KMS-11 (cell line): Measurements from ENCODE around the gene SPATA3.

Experiments
- H2AFZ ChIP-seq: fragments of 200-600 bp; sonication (generic); 2 replicates; pipeline ENCODE4 v1.6.1; 2016; ENCODE audit warnings: antibody characterized with exemption, mixed run types, low read depth
- H3K27ac ChIP-seq: fragments of 200-600 bp; sonication (generic); 2 replicates; pipeline ENCODE4 v1.6.1; 2016; ENCODE audit warnings: mild to moderate bottlenecking, mixed run types
- H3K27me3 ChIP-seq: fragments of 200-600 bp; sonication (generic); 2 replicates; pipeline ENCODE4 v1.6.1; 2017; ENCODE audit warnings: mild to moderate bottlenecking, low read depth, mixed run types, moderate library complexity; ENCODE audit not compliant: insufficient read depth
- H3K36me3 ChIP-seq: fragments of 200-600 bp; sonication (generic); 2 replicates; pipeline ENCODE4 v1.6.1; 2017; ENCODE audit warnings: mild to moderate bottlenecking, mixed run types; ENCODE audit not compliant: insufficient read depth
- H3K4me1 ChIP-seq: fragments of 200-600 bp; sonication (generic); 2 replicates; pipeline ENCODE4 v1.6.1; 2016; ENCODE audit warnings: mild to moderate bottlenecking, low read depth, mixed run types; ENCODE audit not compliant: poor library complexity, severe bottlenecking
- H3K4me2 ChIP-seq: fragments of 200-600 bp; sonication (generic); 2 replicates; pipeline ENCODE4 v1.7.0; 2016; ENCODE audit warnings: mild to moderate bottlenecking, mixed run types
- H3K4me3 ChIP-seq: fragments of 200-600 bp; sonication (generic); IDR thresholded peaks from 2 replicates; pipeline ENCODE4 v1.6.1; 2017; ENCODE audit warnings: low read depth, low read length, mixed read lengths; ENCODE audit not compliant: insufficient read depth
- H3K79me2 ChIP-seq: fragments of 200-600 bp; sonication (generic); 2 replicates; pipeline ENCODE4 v1.6.1; 2016; ENCODE audit warnings: low read depth, mixed run types; ENCODE audit not compliant: insufficient read depth
- H3K9ac ChIP-seq: fragments of 200-600 bp; sonication (generic); 2 replicates; pipeline ENCODE4 v1.6.1; 2016; ENCODE audit warnings: mild to moderate bottlenecking, mixed run types
- H4K20me1 ChIP-seq: fragments of 200-600 bp; sonication (generic); 2 replicates; pipeline ENCODE4 v1.6.1; 2016; ENCODE audit warnings: mild to moderate bottlenecking, mixed run types; ENCODE audit not compliant: insufficient read depth
- CTCF ChIP-seq: fragments of 200-600 bp; sonication (generic); conservative IDR thresholded peaks from 2 replicates; pipeline ENCODE4 v1.6.1; 2017; ENCODE audit warnings: low read depth, mild to moderate bottlenecking, antibody characterized with exemption, low read length, moderate library complexity, mixed read lengths

SPATA3 gene

GRCh38 chr2:231015478-231015877 is 19.6 kb downstream of the SPATA3 start:
- no peaks in the 10 kb centered on the region for H3K36me3 ChIP-seq
- H4K20me1 ChIP-seq, result no peaks in the 10 kb centered on the region
- H2AFZ ChIP-seq, result no peak overlapping the region
- no peak overlapping the region for H3K9ac ChIP-seq
- H3K79me2 ChIP-seq, result no peaks in the 10 kb centered on the region
- H3K4me2 ChIP-seq, result no peak overlapping the region
- H3K4me3 ChIP-seq, result no peak overlapping the region
- TF ChIP-seq CTCF, result no peak
- no peaks in the 10 kb centered on the region for H3K27me3 ChIP-seq
- no peak overlapping the region for H3K27ac ChIP-seq
- no peaks in the 10 kb centered on the region for H3K4me1 ChIP-seq

- Histone ChIP-seq H4K20me1 (no peaks in the 10 kb centered on the region), H3K36me3 (no peaks in the 10 kb centered on the region), H3K79me2 (no peaks in the 10 kb centered on the region), H3K4me1 (no peaks in the 10 kb centered on the region), H3K9ac (no peak overlapping the region), H2AFZ (no peak overlapping the region), H3K27me3 (no peaks in the 10 kb centered on the region), H3K27ac (no peak overlapping the region), H3K4me3 (no peak overlapping the region), H3K4me2 (no peak overlapping the region)
- TF ChIP-seq CTCF, result no peak
These were observed 20.0 kb downstream of the SPATA3 start for GRCh38 chr2:231015926-231016325.

GRCh38 chr2:231016566-231017230 is 20.8 kb downstream of the SPATA3 start:
- no peaks in the 10 kb centered on the region for H3K27me3 ChIP-seq
- no peaks in the 10 kb centered on the region for H3K36me3 ChIP-seq
- H4K20me1 ChIP-seq, result no peaks in the 10 kb centered on the region
- no peaks in the 10 kb centered on the region for H3K79me2 ChIP-seq
- H3K27ac ChIP-seq, result no peak overlapping the region
- H3K4me2 ChIP-seq, result no peak overlapping the region
- no peak overlapping the region for H3K9ac ChIP-seq
- no peak for TF ChIP-seq CTCF
- no peak overlapping the region for H2AFZ ChIP-seq
- H3K4me1 ChIP-seq, result no peaks in the 10 kb centered on the region
- no peak overlapping the region for H3K4me3 ChIP-seq

- no peak overlapping the region for H3K4me2 ChIP-seq
- no peaks in the 10 kb centered on the region for H3K4me1 ChIP-seq
- no peak for TF ChIP-seq CTCF
- no peak overlapping the region for H3K9ac ChIP-seq
- H3K79me2 ChIP-seq, result no peaks in the 10 kb centered on the region
- no peak overlapping the region for H3K4me3 ChIP-seq
- no peaks in the 10 kb centered on the region for H4K20me1 ChIP-seq
- H3K36me3 ChIP-seq, result no peaks in the 10 kb centered on the region
- no peaks in the 10 kb centered on the region for H3K27me3 ChIP-seq
- no peak overlapping the region for H3K27ac ChIP-seq
- H2AFZ ChIP-seq, result no peak overlapping the region
These were observed 21.3 kb downstream of the SPATA3 start for GRCh38 chr2:231017231-231017598.
